K562 (cell line): ENCODE data around the gene ANKRD13C. TPM values are rescaled to one million over a fixed set of nuclear protein-coding genes. Genes with fewer than 3 reads are reported as not detected.

Source experiments
- ATAC-seq: fragments of 200-7000 bp; cut with Tn5 transposase; 3 replicates; pipeline ENCODE4 v1.9.1; 2020; ENCODE audit warnings: moderate library complexity
- BruUV-seq: library from RNA; stranded (reverse); fragments of 400-500 nt; replicated peaks from 2 replicates; lab custom pipeline; 2021; lab: Mats Ljungman, UMichigan
- CTCF ChIA-PET: fragments of 300-600 bp; formaldehyde crosslinking; extraction: SDS; loops from one replicate; lab custom pipeline; 2021; ENCODE audit warnings: low intra/inter-chr PET ratio; lab: Yijun Ruan, JAX
- POLR2A ChIA-PET: fragments of 300-600, 350-650 bp; sonication (Branson Sonifier 250); formaldehyde crosslinking; extraction: SDS; loops from one replicate; lab custom pipeline; 2021; ENCODE audit warnings: antibody characterized with exemption, inconsistent platforms; lab: Yijun Ruan, JAX
- DNase-seq, 4 experiments: peaks; one replicate each; pipeline versions ENCODE4 v3.0.0 to v3.0.0-alpha.2; 2011 to 2018; ENCODE audit warnings: low spot score in 3 of 4, mixed read lengths in 3 of 4; ENCODE audit errors: extremely low read depth in 1 of 4
- FAIRE-seq: peaks from 2 replicates; lab custom pipeline; 2011; peaks lifted over from hg19 to GRCh38; lab: Jason Lieb, UNC
- H2AFZ ChIP-seq: 2 replicates; pipeline ENCODE4 v1.6.0; 2011; ENCODE audit warnings: low read depth, low read length, control low read depth, inconsistent platforms
- H3K27ac ChIP-seq: fragments of 200-600 bp; 3 replicates; pipeline ENCODE4 v1.8.0; 2011; ENCODE audit warnings: low read depth, mild to moderate bottlenecking, control low read depth, inconsistent platforms, low read length, moderate library complexity, mixed read lengths; ENCODE audit errors: extremely low read depth
- H3K27me3 ChIP-seq, 2 experiments: fragments of 300-600 bp in 1 of 2; 2 replicates in 1 of 2; 3 replicates in 1 of 2; pipeline versions ENCODE4 v1.6.0 to v1.8.0; 2011; ENCODE audit warnings: inconsistent platforms in 2 of 2, low read length in 2 of 2, mild to moderate bottlenecking in 1 of 2, mixed read lengths in 1 of 2, moderate library complexity in 1 of 2; ENCODE audit not compliant: control insufficient read depth in 2 of 2, insufficient read depth in 2 of 2
- H3K36me3 ChIP-seq: fragments of 300-600 bp; 3 replicates; pipeline ENCODE4 v1.8.0; 2011; ENCODE audit warnings: mild to moderate bottlenecking, low read length, inconsistent platforms; ENCODE audit not compliant: control insufficient read depth, insufficient read depth
- H3K4me1 ChIP-seq, 2 experiments: fragments of 200-600 bp in 1 of 2; replicated peaks in 1 of 2; 2 replicates in 1 of 2; 3 replicates in 1 of 2; pipeline versions ENCODE4 v1.5.1 to v1.8.0; 2011; ENCODE audit warnings: inconsistent platforms in 2 of 2, low read length in 2 of 2, mild to moderate bottlenecking in 1 of 2, mixed read lengths in 1 of 2, moderate library complexity in 1 of 2; ENCODE audit not compliant: control insufficient read depth in 2 of 2, insufficient read depth in 2 of 2
- H3K4me2 ChIP-seq: 2 replicates; pipeline ENCODE4 v1.6.1; 2011; ENCODE audit warnings: low read length, control low read depth, inconsistent platforms, mixed read lengths; ENCODE audit not compliant: insufficient read depth
- H3K4me3 ChIP-seq: fragments of 200-600 bp; sonication (generic), shearing (Covaris generic); 2 replicates; pipeline ENCODE4 v1.5.1; 2016; ENCODE audit warnings: control low read depth, inconsistent platforms
- H3K79me2 ChIP-seq: fragments of 200-600 bp; 3 replicates; pipeline ENCODE4 v1.8.0; 2011; ENCODE audit warnings: low read length, inconsistent platforms; ENCODE audit not compliant: control insufficient read depth, insufficient read depth
- H3K9ac ChIP-seq, 2 experiments: 2 replicates each; pipeline versions ENCODE4 v1.6.0 to v1.6.1; 2011; ENCODE audit warnings: low read depth in 2 of 2, low read length in 2 of 2, control low read depth in 1 of 2, inconsistent platforms in 1 of 2, mild to moderate bottlenecking in 1 of 2, mixed read lengths in 1 of 2; ENCODE audit not compliant: insufficient read depth in 1 of 2
- H3K9me1 ChIP-seq: one replicate; pipeline ENCODE4 v1.6.0; 2011; ENCODE audit warnings: inconsistent platforms, mild to moderate bottlenecking, low read length, moderate library complexity; ENCODE audit not compliant: control insufficient read depth, insufficient read depth
- H3K9me3 ChIP-seq: replicated peaks from 2 replicates; pipeline ENCODE4 v1.5.1; 2011; ENCODE audit warnings: low read depth, low read length, inconsistent platforms; ENCODE audit not compliant: control insufficient read depth, insufficient read depth
- H4K20me1 ChIP-seq: replicated peaks from 2 replicates; pipeline ENCODE4 v1.6.1; 2011; ENCODE audit warnings: low read length, inconsistent platforms, mixed read lengths; ENCODE audit not compliant: control insufficient read depth, insufficient read depth
- KDM5B ChIP-seq: fragments of 200-600 bp; sonication (generic); IDR thresholded peaks from 2 replicates; pipeline ENCODE4 v1.6.1; 2012; ENCODE audit warnings: low read depth, mild to moderate bottlenecking, moderate library complexity, low read length, control low read depth, inconsistent platforms; ENCODE audit not compliant: insufficient replicate concordance
- PHB2 ChIP-seq: fragments of 450-650 bp; IDR thresholded peaks from 2 replicates; pipeline ENCODE4 v1.6.1; 2017; ENCODE audit warnings: low read depth
- SRSF9 ChIP-seq: fragments of 200-400 bp; formaldehyde crosslinking; IDR thresholded peaks from 2 replicates; pipeline ENCODE4 v1.6.1; 2017; ENCODE audit warnings: low read depth, low read length, borderline replicate concordance
- WGBS: fragments of 100-300 bp; shearing (Covaris generic); methylation state at CpG from one replicate; pipeline ENCODE4 v1.1.6; 2016; ENCODE audit warnings: low coverage, mixed read lengths; ENCODE audit not compliant: insufficient coverage; ENCODE audit errors: missing lambda C conversion rate; 5-methylcytosine and 5-hydroxymethylcytosine counted together
- in situ Hi-C: fragments of 300-500 bp; cut with MboI; formaldehyde crosslinking; loops from 4 replicates; pipeline ENCODE4 v1.15.0; 2018; ENCODE audit warnings: inconsistent platforms, mixed read lengths
- intact Hi-C: fragments of 100-400 bp; cut with micrococcal nuclease; formaldehyde crosslinking; loops from 2 replicates; pipeline ENCODE4 v1.14.2; 2022
- polyA plus RNA-seq, 8 experiments: library from polyadenylated mRNA; depleted of rRNA in 4 of 8; stranded (reverse) in 5 of 8; unstranded in 3 of 8; fragments of >200 nt; fragmentation: Nextera tagmentation in 2 of 8; fragmentation: Illumina TruSeq in 1 of 8; extraction: Ambion mirVana in 2 of 8; extraction: Trizol in 1 of 8; gene quantifications; 2 replicates each; pipeline versions ENCODE4 v1.2.1 to v1.2.3, GENCODE V29; 2011 to 2014; ENCODE audit warnings: inconsistent platforms in 1 of 8, missing spikeins in 1 of 8
- total RNA-seq, 7 experiments: library from RNA; depleted of rRNA in 6 of 7; stranded (reverse); fragments of >200 nt in 6 of 7; fragmentation: Illumina TruSeq in 2 of 7; extraction: Trizol in 2 of 7; gene quantifications; 2 replicates each; pipeline versions ENCODE4 v1.2.1 to v1.2.3, GENCODE V29; 2011 to 2021; ENCODE audit warnings: low replicate concordance in 1 of 7
- TF ChIP-seq, protein P1 (sequence below): conservative IDR thresholded peaks from 2 replicates; pipeline ENCODE4 v1.6.1; 2011; ENCODE audit warnings: low read depth, mild to moderate bottlenecking, low read length; ENCODE audit not compliant: control insufficient read depth

ANKRD13C gene
- total and polyA plus RNA-seq, 9 of the 15 experiments (the other 6 are each of a cell fraction or from before 2014, with no cell fraction given) = 3.4 to 22.8 (median 12.5) TPM

DNA sequence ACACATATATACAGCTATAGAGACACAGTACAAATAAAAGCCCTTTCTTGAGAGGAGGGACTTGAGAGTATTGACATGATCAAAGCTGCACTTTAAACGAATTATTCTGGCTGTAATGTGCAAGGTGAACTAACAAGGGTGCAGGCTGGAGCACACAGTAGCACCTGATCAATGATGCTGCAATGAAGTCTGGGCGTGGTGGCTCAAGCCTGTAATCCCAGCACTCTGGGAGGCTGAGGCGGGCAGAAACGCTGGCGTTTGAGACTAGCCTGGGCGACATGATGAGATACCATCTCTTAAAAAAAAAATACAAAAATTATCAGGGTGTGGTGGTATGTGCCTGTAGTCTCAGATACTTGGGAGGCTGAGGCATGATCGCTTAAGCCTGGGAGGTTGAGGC lies 42.5 kb upstream of the ANKRD13C start:
- ChIA-PET CTCF (no interaction called here), POLR2A (no interaction called here)
- intact Hi-C loops = no loop called here
- Histone ChIP-seq H3K4me1 (no peaks in the 10 kb centered on the region), H3K36me3 (no peaks in the 10 kb centered on the region), H3K9me1 (no peaks in the 10 kb centered on the region), H2AFZ (no peak overlapping the region), H3K9me3 (no peaks in the 10 kb centered on the region), H3K4me3 (no peak overlapping the region), H3K9ac (no peak overlapping the region), H3K27me3 (peaks cover 0 to 3% of the 10 kb centered on the region in 2 experiments; a peak in 1 of 5 replicates)
- 6% methylated on average over 7 of the region's 7 CpGs for WGBS
- BruUV-seq = no TSS peak
- ATAC-seq = peak; percentile 61
- TF ChIP-seq KDM5B = no peak
- TF ChIP-seq SRSF9 = no peak
- TF ChIP-seq, all 486 proteins: peak for 0
- H3K79me2 ChIP-seq = no peaks in the 10 kb centered on the region
- DNase-seq = no peak
- FAIRE-seq = no peak
- no peaks in the 10 kb centered on the region for H4K20me1 ChIP-seq
- H3K27ac ChIP-seq = no peak overlapping the region
- in situ Hi-C loops = no loop called here
- H3K4me2 ChIP-seq = no peak overlapping the region

GRCh38 chr1:70396607-70397006 lies 42.1 kb upstream of the ANKRD13C start:
- H3K4me2 ChIP-seq = no peak overlapping the region
- ChIA-PET CTCF (no interaction called here), POLR2A (no interaction called here)

More at GRCh38 chr1:70396607-70397006, 42.1 kb upstream of the ANKRD13C start:
- ATAC-seq (no peak), FAIRE-seq (no peak), DNase-seq (no peak)
- Histone ChIP-seq H3K9me3 (no peaks in the 10 kb centered on the region), H3K27me3 (peaks cover 0 to 3% of the 10 kb centered on the region in 2 experiments; a peak in 1 of 5 replicates), H3K9ac (no peak overlapping the region), H4K20me1 (no peaks in the 10 kb centered on the region), H3K27ac (no peak overlapping the region), H2AFZ (no peak overlapping the region), H3K4me1 (no peaks in the 10 kb centered on the region), H3K79me2 (no peaks in the 10 kb centered on the region), H3K4me3 (no peak overlapping the region), H3K9me1 (no peaks in the 10 kb centered on the region), H3K36me3 (no peaks in the 10 kb centered on the region)
- WGBS = 0% methylated on average over 2 of the region's 2 CpGs
- in situ Hi-C loops = no loop called here
- TF ChIP-seq PHB2 = no peak
- TF ChIP-seq, protein P1, sequence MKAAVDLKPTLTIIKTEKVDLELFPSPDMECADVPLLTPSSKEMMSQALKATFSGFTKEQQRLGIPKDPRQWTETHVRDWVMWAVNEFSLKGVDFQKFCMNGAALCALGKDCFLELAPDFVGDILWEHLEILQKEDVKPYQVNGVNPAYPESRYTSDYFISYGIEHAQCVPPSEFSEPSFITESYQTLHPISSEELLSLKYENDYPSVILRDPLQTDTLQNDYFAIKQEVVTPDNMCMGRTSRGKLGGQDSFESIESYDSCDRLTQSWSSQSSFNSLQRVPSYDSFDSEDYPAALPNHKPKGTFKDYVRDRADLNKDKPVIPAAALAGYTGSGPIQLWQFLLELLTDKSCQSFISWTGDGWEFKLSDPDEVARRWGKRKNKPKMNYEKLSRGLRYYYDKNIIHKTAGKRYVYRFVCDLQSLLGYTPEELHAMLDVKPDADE = no peak
- intact Hi-C loops = no loop called here
- BruUV-seq = no TSS peak
